Activated CD4-positive, CD25-positive, alpha-beta regulatory T cell treated with anti-CD3 and anti-CD28 coated beads, Interleukin-2, amount 50 U/mL, for 72 hours (primary cell): ENCODE data around the gene RMDN3.

ENCODE experiments used
- DNase-seq: peaks from one replicate; pipeline ENCODE4 v3.0.0; 2021

The RMDN3 gene

GRCh38 chr15:40688932-40689799 is 65.9 kb downstream of the RMDN3 start:
- DNase-seq = no peak
